ENCODE results near the gene HSBP1L1.

HSBP1L1 gene

DNA sequence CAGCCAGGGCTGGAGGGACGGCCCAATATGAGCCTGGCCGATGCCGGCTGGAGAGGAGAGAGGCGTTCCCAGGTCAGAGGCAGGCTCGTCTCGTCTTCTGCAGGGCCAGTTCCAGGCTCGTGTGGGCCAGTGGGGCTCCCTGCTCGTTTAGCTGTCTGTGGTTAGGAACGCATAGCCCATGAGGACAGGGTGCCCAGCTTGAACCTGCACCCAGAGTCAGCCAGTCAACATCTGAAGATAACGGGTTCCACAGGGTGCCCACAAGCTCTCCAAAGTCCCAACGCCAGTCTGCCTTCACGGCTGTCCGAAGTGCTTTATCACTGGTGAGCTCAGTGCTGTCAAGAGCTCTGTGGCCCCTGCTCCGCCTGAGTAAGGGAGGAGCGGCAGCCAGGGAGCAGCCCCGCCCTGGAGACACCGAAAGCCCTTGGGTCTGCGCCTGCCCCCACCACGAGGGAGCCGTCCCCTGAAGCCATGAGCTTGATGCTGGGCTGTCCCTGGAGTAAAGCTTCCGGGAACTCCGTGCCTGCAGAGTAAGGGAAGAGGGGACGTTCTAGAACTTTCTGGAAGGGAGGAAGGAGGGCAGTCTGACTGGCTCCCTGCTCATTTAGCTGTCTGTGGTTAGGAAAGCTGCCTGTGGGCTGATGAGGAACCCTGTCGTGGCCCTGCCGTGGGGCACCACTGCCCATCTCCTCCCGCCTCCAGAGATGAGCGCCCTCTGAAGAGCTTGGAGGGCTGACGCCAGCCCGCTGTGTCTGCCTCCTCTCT lies 2.7 kb upstream of the HSBP1L1 start:
- DNase-seq, result no peak

DNA sequence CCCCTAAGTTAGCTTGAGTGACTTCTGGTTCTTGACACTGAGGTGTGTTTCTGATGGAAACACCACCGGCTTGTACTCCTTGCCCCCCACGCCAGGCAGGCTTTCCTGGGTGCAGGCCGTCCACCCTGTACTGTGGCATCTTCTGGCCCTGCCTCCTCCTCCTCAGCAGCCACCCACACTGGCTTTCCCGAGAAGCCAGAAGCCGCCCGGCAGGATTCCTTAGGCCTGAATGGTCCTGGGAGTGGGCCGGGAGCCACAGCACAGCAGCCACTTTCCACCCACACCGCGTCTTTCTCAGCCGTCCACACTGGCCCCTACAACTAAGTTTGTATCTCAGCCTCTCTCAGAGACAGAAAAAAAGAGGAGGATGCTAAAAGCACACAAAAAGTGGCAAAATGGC lies 2.1 kb upstream of the HSBP1L1 start:
- no peak for DNase-seq

DNA sequence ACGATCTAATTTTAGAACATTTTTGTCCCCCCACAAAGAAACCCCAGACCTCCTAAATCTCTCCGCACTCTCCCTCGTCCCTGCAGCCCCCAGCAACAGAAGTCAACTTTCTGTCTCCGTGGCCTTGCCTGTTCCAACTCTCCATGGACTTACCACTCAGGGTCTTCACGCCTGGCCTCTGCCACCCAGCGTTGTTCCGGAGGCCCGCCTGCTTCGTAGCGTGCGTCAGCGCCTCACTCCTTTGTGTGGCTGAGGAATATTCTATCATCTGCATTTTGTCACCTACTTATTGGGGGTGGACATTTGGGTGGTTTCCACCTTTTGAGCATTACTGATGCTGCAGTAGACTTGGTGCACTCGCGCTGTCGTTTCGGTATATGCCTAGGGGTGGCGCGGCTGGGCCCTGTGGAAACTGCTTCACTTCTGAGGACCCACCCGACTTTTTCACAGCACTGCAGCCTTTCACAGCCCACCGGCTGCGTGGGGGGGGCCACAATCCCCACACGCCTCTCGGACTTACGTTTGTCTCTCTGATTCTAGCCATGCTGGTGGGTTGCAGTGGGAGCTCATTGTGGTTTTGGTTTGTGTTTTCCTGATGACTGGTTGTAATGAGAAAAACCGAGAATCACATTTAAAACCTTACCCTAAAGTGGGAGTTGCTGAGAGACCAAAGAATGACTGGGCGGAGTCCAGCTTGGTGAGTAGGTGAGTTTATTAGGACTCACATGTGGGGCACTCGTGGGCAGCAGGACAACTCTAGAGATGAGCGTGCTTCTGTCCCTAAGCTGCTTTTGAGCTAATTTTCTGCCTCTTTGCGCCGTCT lies 1.4 kb upstream of the HSBP1L1 start:
- peak; percentile 53 to 62 for DNase-seq

DNA sequence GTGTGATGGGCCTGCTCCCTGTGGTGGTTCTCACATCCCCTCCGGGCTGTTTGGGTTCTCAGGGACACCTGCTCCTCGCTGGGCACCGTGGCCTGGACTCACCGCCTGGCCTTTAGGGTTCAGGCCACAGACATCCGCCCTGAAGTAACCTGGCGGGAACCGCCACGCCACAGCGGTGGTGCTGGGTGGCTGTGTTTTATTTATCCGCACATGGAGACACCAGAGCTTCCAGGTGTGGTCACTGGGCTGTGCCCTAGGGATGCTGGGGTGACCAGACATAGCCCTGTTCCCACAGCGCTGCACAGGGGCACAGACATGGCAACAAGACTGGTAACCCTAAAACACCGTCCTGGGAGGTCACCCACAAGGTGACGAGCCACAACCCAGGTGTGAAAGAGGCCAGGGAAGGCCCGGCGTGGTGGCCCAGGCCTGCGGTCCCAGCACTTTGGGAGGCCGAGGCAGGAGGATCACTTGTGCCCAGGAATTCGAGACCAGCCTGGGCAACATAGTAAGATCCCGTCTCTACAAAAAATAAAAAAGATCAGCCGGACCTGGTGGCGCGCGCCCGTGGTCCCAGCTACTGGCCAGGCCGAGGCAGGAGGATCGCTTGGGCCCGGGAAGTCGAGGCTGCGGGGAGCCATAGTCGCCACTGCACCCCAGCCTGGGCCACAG lies 649 bp upstream of the HSBP1L1 start:
- no peak for DNase-seq

DNA sequence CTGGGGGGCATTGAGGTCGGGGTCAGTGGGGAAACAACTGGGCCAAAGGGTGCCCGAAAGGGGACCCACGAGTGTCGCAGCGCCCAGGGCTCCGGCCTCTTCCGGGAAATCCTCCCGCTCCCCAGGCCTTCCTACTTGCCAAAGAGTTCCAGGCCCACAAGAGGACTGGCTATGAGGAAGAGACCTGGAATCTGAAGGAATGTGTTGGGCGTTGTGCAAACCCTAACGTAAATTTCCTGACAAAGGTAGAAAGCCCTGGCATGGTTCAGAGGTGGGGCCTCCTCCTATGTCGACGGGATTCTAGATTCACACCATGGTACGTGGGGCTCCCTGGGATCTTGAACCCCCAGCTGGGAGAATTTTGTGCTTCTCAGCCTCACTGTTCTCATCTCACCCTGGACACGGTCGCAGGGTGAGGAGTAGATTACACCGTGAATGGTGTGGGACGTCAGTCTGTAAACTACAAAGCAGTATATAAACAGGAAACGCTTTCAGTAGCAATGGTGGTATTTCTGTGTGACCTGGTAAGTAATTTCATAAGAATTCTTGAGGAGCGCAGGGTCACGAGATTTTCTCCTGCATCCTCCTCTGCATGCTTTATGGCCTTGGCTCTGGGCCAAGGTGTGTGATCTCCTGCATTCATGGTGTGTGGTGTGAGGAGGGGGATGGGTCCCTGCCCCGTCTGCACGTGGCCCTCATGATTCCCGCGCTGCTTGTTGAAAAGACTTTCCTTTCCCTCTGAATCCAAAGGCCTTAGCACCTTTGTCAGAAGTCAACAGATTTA lies 868 bp downstream of the HSBP1L1 start:
- DNase-seq, result peak; percentile 29 to 44

DNA sequence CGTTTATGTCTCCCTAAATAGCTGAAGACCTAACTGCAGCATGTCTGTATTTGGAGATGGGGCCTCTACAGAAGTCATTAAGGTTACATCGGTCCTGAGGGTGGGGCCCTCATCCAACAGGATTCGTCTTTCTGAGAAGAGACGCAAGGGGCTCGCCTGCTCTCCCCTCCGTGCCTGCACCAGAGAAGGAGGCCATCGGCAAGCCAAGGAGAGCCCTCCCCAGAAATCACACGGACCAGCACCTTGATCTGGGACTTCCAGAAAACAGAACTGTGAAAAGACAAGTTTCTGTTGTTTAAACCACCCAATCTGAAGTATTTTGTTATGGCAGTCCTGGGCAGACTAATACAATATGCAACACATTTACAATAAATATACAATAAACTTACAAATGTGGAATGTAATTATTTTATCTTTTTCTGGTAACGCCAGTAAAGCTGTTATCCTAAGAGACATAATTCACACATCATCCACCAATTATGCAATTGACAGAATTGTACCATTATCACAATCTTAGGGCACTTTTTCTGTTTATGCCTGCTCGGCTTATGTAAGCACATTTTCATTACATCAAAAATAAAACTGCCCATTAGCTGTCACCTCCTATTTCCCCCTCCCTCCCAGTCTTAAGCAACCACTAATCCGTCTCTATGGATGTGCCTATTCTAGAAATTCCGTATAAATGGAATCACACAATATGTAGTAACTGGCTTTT lies 6.1 kb downstream of the HSBP1L1 start:
- DNase-seq, result no peak

DNA sequence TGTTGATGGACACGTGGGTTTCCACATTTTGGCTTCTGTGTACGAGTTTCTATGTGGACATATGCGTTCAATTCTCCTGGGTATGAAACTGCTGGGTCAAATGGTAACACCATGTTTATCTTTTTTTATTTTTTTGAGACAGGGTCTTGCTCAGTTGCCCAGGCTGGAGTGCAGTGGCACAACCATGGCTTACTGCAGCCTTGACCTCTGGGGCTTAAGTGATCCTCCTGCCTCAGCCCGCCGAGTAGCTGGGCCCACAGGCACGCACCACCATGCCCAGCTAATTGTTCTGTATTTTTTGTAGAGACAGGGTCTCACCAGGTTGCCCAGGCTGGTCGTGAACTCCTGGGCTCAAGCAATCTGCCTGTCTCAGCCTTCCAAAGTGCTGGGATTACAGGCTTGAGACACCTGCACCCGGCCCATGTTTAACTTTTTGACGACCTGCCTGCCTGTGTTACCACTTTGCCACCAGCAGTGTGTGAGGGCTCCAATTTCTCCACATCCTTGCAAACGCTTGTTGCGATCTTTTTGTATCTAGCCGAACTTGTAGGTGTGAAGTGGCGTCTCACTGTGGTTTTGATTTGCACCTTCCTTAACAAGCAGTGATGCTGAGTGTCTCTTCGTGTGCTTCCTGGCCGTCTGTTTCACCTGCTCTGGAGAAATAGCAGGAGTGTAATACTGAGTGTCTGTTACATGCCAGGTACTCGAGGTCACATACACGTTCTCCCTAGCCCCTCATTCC lies 6.9 kb downstream of the HSBP1L1 start:
- DNase-seq, result no peak

DNA sequence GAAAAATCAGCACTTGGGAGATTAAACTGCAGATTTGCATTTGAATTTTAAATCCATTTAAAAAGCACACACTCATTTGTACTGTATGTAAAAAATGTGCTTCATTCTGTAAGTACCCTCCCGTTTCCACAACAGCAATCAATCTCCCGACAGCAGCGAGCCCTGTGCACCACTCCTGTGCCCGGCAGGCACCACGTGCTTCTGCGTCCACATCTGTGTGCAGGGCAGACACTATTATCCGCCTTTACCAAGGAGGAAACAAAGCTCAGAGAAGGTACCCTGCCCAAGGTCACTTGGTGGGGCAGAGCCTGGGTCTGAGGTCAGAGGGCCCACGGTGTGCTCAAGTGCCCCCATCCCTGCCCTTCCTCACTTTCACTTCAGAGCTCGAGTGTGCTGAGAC lies 7.5 kb downstream of the HSBP1L1 start:
- no peak for DNase-seq

DNA sequence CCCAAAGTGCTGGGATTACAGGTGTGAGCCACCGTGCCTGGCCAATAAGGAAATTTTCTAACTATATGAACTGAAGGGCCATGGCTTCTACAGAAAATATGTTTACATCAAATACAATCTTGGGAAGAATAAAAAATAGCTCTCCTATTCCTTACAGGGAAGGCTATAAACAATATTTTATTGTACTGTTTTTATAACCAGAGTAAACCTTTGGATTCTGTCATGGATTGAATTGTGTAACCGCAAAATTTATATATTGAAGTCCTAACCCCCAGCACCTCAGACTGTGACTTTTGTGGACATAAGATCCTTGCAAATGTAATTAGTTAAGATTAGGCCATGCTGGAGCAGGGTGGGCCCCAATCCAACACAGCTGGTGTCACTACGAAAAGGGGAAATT lies 8.3 kb downstream of the HSBP1L1 start:
- no peak for DNase-seq

DNA sequence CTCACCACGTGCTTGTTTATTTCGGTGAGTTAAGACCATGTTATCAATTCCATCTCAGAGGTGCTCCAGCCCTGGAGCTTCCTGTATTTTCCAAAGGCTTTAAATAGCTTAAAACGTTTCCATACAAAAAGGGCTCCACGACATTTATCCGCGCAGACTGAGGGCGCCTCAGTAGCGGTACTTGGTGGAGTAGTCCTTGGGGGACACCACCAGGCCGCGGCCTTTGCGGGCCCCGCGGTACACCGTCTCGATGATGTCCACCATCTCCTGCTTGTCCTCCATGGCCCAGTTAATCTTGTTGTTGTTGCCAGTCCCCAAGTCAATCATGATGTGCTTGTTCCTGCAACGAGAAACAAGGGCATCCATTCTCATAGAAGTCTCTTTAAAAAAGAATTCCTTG lies 9.1 kb downstream of the HSBP1L1 start:
- no peak for DNase-seq

DNA sequence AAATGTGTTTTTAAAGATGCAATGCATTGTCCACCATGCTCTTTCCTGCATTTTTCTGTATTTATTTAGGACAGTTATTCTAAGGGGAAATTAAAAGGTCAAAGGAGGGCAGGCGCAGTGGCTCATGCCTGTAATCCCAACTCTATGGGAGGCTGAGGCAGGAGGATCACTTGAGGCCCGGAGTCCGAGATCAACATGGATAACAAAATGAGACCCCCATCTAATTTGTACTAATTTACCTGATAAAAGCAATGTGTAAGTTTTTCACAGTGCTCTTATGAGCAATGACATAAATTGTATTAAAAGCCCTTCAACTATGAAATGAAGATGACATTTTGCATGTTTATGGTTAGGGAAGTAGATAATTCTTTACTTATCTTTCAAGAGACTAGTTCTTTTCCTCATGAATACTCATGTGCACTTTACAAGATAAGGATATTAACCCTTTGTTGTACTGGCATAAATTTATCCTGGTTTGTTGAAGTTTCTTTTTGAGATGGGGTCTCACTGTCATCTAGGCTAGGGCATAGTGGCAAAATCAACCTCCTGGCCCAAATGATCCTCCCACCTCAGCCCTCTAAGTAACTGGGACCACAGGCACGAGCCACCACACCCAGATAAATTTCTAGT lies 9.7 kb downstream of the HSBP1L1 start:
- no peak for DNase-seq

DNA sequence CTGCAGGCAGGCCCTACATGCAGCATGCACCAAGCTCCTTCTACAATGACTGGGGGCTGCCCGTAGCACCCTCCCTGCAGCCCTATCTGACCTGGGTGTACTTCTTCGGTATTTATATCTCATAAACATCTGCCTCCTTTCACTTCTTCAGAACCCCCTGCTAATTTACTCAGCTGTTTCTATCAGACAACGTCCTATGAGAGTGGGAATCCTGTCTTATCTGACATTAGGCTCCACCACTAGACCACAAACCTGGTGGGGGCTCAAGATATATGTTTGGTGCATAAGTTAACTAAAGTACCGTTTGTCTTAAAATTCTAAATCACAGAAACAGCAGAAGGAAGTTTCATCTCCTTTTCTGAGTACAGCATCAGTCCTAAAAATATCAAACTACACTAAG lies 10.6 kb downstream of the HSBP1L1 start:
- DNase-seq, result no peak

DNA sequence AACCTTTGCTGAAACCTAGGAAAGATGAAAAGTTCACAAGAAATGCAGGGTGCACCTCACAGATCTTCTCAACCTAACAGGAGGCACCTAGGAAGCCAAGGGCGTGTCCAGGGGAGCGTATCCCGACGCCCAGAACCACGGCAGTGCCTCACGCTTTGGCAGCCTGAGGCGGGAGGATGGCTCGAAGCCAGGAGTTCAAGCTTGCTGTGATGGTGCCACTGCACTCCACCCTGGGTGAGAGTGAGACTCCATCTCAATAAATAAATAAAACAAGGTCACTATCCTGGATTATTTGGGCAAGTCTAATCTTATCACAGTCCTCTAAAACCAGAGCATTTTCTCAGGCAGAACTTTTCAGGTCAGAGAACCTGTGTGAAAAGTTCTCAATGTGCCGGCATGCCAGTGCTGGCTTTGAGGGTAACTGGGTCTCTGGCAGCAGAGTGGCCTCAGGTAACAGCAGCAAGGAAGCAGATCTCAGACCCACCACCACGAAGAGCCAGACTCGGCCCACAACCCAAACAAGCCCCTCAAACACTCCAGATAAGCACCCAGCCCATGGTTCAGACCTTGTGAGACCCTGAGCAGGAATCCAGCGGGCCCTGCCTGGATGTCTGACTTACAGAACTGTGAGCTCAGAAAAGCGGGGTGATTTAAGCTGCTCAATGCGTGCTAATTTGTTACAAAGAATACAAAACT lies 11.7 kb downstream of the HSBP1L1 start:
- DNase-seq, result no peak

DNA sequence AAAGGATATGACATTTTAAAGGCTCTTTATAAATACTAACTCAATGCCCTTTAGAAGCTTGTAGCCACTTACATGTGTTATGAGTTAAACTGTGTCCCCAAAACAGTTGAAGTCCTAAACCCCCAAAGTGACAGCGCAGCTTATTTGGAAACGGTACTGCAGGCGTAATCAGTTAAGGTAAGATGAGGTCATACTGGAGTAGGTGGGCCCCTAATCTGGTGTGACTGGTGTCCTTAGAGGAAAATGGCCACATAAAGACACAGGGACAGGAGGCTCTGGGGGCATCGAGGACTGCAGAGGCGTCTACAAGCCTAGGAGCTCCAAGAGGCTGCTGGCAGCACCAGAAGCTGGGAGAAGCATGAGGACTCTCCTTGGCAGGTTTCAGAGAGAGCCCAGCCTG lies 15.4 kb downstream of the HSBP1L1 start:
- no peak for DNase-seq

DNA sequence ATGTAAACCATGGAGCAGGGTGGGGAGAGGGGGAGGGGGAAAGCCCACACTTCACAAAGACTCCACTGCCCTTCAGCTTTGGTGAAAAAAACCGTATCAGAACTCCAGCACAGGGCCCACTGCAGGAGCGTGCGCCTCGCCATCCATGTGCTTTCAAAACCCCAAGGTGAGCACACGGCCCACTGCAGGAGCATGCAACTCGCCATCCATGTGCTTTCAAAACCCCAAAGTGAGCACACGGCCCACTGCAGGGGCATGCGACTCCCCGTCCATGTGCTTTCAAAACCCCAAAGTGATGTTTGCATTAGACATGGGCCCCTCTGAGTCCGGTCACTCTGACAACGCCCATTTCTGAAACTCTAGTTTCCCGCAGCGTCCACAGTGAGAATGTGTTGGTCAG lies 16.1 kb downstream of the HSBP1L1 start:
- DNase-seq, result no peak

DNA sequence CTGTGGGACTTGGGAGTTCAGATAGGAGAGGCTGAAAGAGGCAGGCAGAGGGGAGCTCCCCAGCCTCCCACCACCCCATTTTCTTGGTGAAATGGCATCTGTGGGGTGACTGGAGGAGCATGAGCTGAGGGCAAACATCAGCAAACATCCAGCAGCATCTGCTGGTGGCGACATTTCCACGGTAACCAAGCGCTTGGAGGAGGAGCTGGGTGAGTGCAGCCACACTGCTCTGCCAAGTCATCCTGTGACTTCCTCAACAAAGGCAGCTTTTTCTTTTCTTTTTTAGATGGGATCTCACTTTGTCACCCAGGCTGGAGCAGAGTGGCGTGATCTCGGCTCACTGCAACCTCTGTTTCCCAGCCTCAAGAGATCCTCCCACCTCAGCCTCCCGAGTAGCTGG lies 18.3 kb downstream of the HSBP1L1 start:
- peak in 1 of 2 donors; percentile 35 for DNase-seq

DNA sequence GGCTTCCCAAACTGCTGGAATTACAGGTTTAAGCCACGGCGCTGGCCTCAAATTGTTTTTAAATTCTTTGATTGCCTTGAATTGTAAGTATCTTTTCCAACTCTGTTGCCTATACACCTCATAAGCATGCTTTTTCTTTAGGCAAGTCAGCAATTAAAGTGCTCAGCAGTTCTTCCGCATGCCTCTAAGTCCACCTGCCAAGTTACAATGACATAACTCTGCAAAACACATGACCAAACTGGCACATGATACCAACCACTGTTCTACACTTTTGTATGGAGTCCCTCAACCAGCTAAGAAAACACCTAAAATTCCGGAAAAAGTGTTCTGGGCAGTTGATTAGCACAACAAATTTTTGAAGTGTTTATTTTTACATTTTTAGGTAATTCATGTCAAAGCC lies 18.8 kb downstream of the HSBP1L1 start:
- DNase-seq, result no peak

DNA sequence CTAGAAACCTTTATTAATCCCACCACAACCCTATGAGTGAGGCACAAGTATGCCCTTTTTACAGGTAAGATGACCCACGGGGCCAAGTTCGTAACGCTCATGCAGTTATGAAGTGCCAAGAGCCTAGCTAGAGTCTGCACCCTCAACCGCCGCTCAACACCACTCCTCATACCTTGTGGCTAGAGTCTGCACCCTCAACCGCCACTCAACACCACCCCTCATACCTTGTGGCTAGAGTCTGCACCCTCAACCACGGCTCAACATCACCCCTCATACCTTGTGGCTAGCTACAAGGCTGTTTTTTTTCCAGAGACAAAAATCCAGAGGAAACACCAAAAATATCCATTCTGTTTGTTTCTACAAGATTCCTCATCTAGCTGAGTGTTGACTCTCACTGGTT lies 19.4 kb downstream of the HSBP1L1 start:
- DNase-seq, result no peak

DNA sequence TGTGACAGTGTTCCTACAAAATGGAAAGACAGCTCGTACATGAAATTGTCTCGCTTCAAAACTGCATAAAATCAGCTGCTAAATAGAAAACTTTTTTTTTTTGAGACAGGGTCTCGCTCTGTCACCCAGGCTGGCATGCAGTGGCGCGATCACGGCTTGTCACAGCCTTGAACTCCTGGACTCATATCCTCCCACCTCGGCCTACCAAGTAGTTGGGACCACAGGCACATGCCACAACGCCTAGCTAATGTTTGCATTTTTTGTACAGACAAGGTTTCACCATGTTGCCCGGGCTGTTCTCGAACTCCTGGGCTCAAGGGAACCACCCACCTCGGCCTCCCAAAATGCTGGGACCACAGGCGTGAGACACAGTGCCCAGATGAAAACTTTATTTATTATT lies 20.7 kb downstream of the HSBP1L1 start:
- no peak for DNase-seq

DNA sequence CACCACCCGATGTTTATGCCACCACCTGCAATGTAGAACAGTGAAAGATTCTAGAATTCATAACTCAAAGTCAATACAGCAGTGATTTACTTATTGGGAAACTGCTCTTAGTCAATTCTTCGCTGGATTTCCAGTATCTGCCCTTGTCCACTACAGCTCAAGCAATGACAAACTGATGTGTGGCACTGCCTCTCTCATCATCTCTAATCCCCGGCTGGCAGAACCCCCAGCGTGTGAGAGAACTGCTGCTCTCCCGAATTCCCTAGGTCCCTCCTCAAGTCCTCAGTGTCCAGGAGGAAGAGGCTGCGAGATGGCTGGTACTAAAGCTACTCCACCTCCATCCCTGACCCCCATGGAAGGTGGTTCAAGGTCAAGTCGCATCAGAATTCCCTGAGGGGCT lies 22.3 kb downstream of the HSBP1L1 start:
- no peak for DNase-seq

DNA sequence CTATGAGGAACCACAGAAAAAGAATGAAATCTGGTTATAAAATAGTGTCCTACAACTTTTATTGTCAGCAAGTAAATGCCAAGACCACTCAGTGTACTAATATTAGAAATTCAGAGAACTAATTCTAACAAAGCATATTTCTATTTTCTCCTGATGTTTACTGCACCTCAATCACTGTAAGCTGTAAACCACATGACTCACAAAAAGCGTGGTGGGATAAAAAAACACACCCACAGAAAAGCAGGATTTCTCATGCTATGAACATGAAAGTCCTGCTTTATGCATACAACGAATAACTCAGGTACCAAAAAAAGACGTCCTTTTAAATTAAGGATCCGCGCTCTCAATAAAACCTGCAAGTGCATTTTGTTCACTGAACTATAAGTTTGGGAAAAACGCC lies 23.1 kb downstream of the HSBP1L1 start:
- no peak for DNase-seq
